ENCODE measurements around the gene ROR1. TPM values are rescaled to one million over a fixed set of nuclear protein-coding genes. Genes with fewer than 3 reads are reported as not detected.

Gene ROR1
- total and polyA plus RNA-seq, 2 of the 13 experiments (the other 11 are each of a cell fraction or from before 2014, with no cell fraction given), result 0.58 to 2.3 TPM

DNA sequence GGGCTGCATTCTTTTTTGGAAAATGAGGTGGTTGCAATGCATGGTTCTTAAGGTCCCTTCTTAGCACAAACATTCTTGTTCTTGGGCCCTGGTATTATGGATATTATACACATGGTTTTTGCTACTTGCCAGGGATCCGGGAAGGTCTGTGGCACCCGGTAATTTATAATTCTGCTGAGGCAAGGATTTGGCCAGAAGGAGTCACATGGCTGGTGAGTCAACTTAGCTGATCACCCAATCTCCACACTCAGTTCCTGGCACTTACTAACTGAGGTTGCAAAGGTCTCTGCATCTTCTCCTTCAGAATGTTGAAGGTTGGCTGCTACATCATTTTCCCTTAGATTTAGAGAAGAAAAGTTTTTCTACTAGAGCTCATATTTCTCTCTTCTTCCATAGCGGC lies 112.5 kb downstream of the ROR1 start:
- Histone ChIP-seq H3K4me3 (replicated peaks in 1 of 3; ENCODE audit: insufficient read depth in 1 of 3, low read depth in 2 of 3, low read length in 3 of 3) (no peak overlapping the region), H3K36me3 (replicated peaks in 1 of 2; ENCODE audit: control insufficient read depth in 1 of 2, insufficient read depth in 2 of 2, low read length in 2 of 2) (no peaks in the 10 kb centered on the region), H3K4me1 (ENCODE audit: insufficient read depth, low read length) (no peaks in the 10 kb centered on the region), H3K4me2 (ENCODE audit: low read depth, low read length) (no peak overlapping the region), H4K20me1 (ENCODE audit: insufficient read depth, low read length) (no peaks in the 10 kb centered on the region), H3K27ac (ENCODE audit: extremely low read length, insufficient read depth, low read length) (no peak overlapping the region), H3K79me2 (ENCODE audit: insufficient read depth, low read length) (no peaks in the 10 kb centered on the region), H3K9me3 (ENCODE audit: low read length) (no peaks in the 10 kb centered on the region), H2AFZ (ENCODE audit: low read length) (no peak overlapping the region), H3K9ac (ENCODE audit: insufficient read depth, low read depth, low read length) (no peak overlapping the region), H3K27me3 (ENCODE audit: control insufficient read depth in 1 of 2, insufficient read depth in 2 of 2, low read length in 2 of 2) (no peaks in the 10 kb centered on the region)
- ChIA-PET POLR2A (no interaction called here), CTCF (ENCODE audit: low intra/inter-chr PET ratio, low total read pairs) (no interaction called here)
- TF ChIP-seq ZNF839 (CRISPR knock-in tag; IDR thresholded peaks at IDR 0.05; ENCODE audit: borderline replicate concordance) (no peak), ZNF598 (CRISPR knock-in tag; IDR thresholded peaks at IDR 0.05; ENCODE audit: borderline replicate concordance) (no peak), REXO4 (CRISPR knock-in tag; IDR thresholded peaks at IDR 0.05; ENCODE audit: borderline replicate concordance) (no peak), ZNF530 (CRISPR knock-in tag; IDR thresholded peaks at IDR 0.05; ENCODE audit: low read depth) (no peak)
- TF ChIP-seq, protein P1, sequence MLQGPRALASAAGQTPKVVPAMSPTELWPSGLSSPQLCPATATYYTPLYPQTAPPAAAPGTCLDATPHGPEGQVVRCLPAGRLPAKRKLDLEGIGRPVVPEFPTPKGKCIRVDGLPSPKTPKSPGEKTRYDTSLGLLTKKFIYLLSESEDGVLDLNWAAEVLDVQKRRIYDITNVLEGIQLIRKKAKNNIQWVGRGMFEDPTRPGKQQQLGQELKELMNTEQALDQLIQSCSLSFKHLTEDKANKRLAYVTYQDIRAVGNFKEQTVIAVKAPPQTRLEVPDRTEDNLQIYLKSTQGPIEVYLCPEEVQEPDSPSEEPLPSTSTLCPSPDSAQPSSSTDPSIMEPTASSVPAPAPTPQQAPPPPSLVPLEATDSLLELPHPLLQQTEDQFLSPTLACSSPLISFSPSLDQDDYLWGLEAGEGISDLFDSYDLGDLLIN (CRISPR knock-in tag; IDR thresholded peaks at IDR 0.05; ENCODE audit: borderline replicate concordance), result no peak
- TF ChIP-seq, protein P2, sequence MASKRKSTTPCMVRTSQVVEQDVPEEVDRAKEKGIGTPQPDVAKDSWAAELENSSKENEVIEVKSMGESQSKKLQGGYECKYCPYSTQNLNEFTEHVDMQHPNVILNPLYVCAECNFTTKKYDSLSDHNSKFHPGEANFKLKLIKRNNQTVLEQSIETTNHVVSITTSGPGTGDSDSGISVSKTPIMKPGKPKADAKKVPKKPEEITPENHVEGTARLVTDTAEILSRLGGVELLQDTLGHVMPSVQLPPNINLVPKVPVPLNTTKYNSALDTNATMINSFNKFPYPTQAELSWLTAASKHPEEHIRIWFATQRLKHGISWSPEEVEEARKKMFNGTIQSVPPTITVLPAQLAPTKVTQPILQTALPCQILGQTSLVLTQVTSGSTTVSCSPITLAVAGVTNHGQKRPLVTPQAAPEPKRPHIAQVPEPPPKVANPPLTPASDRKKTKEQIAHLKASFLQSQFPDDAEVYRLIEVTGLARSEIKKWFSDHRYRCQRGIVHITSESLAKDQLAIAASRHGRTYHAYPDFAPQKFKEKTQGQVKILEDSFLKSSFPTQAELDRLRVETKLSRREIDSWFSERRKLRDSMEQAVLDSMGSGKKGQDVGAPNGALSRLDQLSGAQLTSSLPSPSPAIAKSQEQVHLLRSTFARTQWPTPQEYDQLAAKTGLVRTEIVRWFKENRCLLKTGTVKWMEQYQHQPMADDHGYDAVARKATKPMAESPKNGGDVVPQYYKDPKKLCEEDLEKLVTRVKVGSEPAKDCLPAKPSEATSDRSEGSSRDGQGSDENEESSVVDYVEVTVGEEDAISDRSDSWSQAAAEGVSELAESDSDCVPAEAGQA (IDR thresholded peaks at IDR 0.05; ENCODE audit: low read depth), result no peak
- TF ChIP-seq, protein P2 (CRISPR knock-in tag; IDR thresholded peaks at IDR 0.05; ENCODE audit: borderline replicate concordance), result no peak
- ATAC-seq (no peak), FAIRE-seq (no peak), DNase-seq (ENCODE audit: low spot score) (no peak)
- WGBS (ENCODE audit: low lambda C conversion rate), result 72% methylated on average over 2 of the region's 3 CpGs
- no TSS peak for BruUV-seq (replicated peaks)
- in situ Hi-C loops (cut with HindIII; ENCODE audit: extremely low pct_ligation_motif_present, low pct_unique_long_range_greater_than_20kb), result no loop called here
- intact Hi-C loops (cut with micrococcal nuclease; ENCODE audit: unreplicated experiment), result no loop called here

All from HepG2 (cell line).